H1 (cell line): ENCODE measurements around the gene PRMT5. TPM values are rescaled to one million over a fixed set of nuclear protein-coding genes. Genes with fewer than 3 reads are reported as not detected.

ENCODE experiments used
- polyA plus RNA-seq, 7 experiments: library from polyadenylated mRNA; depleted of rRNA in 3 of 7; stranded (reverse) in 5 of 7; unstranded in 2 of 7; fragments of >200 nt in 5 of 7; fragments of 200-250 nt in 2 of 7; gene quantifications; 1 replicate in 5 of 7; 2 replicates in 1 of 7; 4 replicates in 1 of 7; pipeline versions ENCODE4 v1.2.1 to v1.2.3, GENCODE V29; 2011 to 2013; ENCODE audit warnings: missing spikeins in 2 of 7, mixed read lengths in 2 of 7
- total RNA-seq: library from RNA; stranded (reverse); fragmentation: NEBNext Ultra II Directional; extraction: Animal tissue kit (Norgen Biotek cat#: 25700); gene quantifications from 2 replicates; pipeline ENCODE4 v1.2.1, GENCODE V29; 2021

PRMT5 gene
- total and polyA plus RNA-seq, 2 of the 8 experiments (the other 6 are each of a cell fraction or from before 2014, with no cell fraction given) = 171 to 402 TPM

Other genes with a start within 250 kb of the PRMT5 start
- 125 and 129 TPM in 2 replicates for gene OXA1L, start 162.7 kb downstream of the PRMT5 start, total RNA-seq
- gene OXA1L, start 162.7 kb downstream of the PRMT5 start, polyA plus RNA-seq (2011; rRNA removed) = 163 and 199 TPM in 2 replicates
- gene SLC7A7, start 113.9 kb downstream of the PRMT5 start, total RNA-seq = 5.8 and 6.3 TPM in 2 replicates
- 14.9 and 15.0 TPM in 2 replicates for gene SLC7A7, start 113.9 kb downstream of the PRMT5 start, polyA plus RNA-seq (2011; rRNA removed)
- 172 and 176 TPM in 2 replicates for gene MRPL52, start 99.5 kb downstream of the PRMT5 start, total RNA-seq
- gene MRPL52, start 99.5 kb downstream of the PRMT5 start, polyA plus RNA-seq (2011; rRNA removed) = 70.5 and 109 TPM in 2 replicates
- gene MMP14, start 92.8 kb downstream of the PRMT5 start, total RNA-seq = 83.1 and 86.8 TPM in 2 replicates
- gene MMP14, start 92.8 kb downstream of the PRMT5 start, polyA plus RNA-seq (2011; rRNA removed) = 58.2 and 81.6 TPM in 2 replicates
- 15.6 and 15.7 TPM in 2 replicates for gene LRP10, start 57.6 kb downstream of the PRMT5 start, total RNA-seq
- 12.4 and 22.8 TPM in 2 replicates for gene LRP10, start 57.6 kb downstream of the PRMT5 start, polyA plus RNA-seq (2011; rRNA removed)
- gene REM2, start 46.2 kb downstream of the PRMT5 start, total RNA-seq = 1.1 and 1.3 TPM in 2 replicates
- gene REM2, start 46.2 kb downstream of the PRMT5 start, polyA plus RNA-seq (2011; rRNA removed) = 0.78 and 1.00 TPM in 2 replicates
- 43.1 and 43.3 TPM in 2 replicates for gene RBM23, start 10.2 kb downstream of the PRMT5 start, total RNA-seq
- 41.2 and 68.9 TPM in 2 replicates for gene RBM23, start 10.2 kb downstream of the PRMT5 start, polyA plus RNA-seq (2011; rRNA removed)
- gene HAUS4, start 27.7 kb upstream of the PRMT5 start, total RNA-seq = 46.1 and 47.7 TPM in 2 replicates
- gene HAUS4, start 27.7 kb upstream of the PRMT5 start, polyA plus RNA-seq (2011; rRNA removed) = 35.6 and 46.0 TPM in 2 replicates
- 46.0 TPM in 2 replicates for gene AJUBA, start 53.2 kb upstream of the PRMT5 start, total RNA-seq
- gene AJUBA, start 53.2 kb upstream of the PRMT5 start, polyA plus RNA-seq (2011; rRNA removed) = 33.1 and 38.8 TPM in 2 replicates
- 7.4 and 7.8 TPM in 2 replicates for gene C14orf93, start 80.8 kb upstream of the PRMT5 start, total RNA-seq
- 8.2 and 9.7 TPM in 2 replicates for gene C14orf93, start 80.8 kb upstream of the PRMT5 start, polyA plus RNA-seq (2011; rRNA removed)
- 246 and 254 TPM in 2 replicates for gene PSMB5, start 105.5 kb upstream of the PRMT5 start, total RNA-seq
- gene PSMB5, start 105.5 kb upstream of the PRMT5 start, polyA plus RNA-seq (2011; rRNA removed) = 402 and 510 TPM in 2 replicates
- not detected in 2 replicates for gene PSMB11, start 112.8 kb upstream of the PRMT5 start, total RNA-seq
- gene PSMB11, start 112.8 kb upstream of the PRMT5 start, polyA plus RNA-seq (2011; rRNA removed) = not detected in 2 replicates
- gene CDH24, start 128.1 kb upstream of the PRMT5 start, total RNA-seq = 18.1 TPM in 2 replicates
- gene CDH24, start 128.1 kb upstream of the PRMT5 start, polyA plus RNA-seq (2011; rRNA removed) = 27.6 and 41.8 TPM in 2 replicates
- gene ACIN1, start 165.8 kb upstream of the PRMT5 start, total RNA-seq = 233 and 237 TPM in 2 replicates
- gene ACIN1, start 165.8 kb upstream of the PRMT5 start, polyA plus RNA-seq (2011; rRNA removed) = 132 and 153 TPM in 2 replicates
- gene C14orf119, start 166.1 kb upstream of the PRMT5 start, total RNA-seq = 78.1 and 91.2 TPM in 2 replicates
- gene C14orf119, start 166.1 kb upstream of the PRMT5 start, polyA plus RNA-seq (2011; rRNA removed) = 49.8 and 94.0 TPM in 2 replicates
- gene CIROP, start 175.6 kb upstream of the PRMT5 start, total RNA-seq = not detected in 2 replicates
- gene CIROP, start 175.6 kb upstream of the PRMT5 start, polyA plus RNA-seq (2011; rRNA removed) = 0.03 and 0.06 TPM in 2 replicates
- not detected in 2 replicates for gene CEBPE, start 189.9 kb upstream of the PRMT5 start, total RNA-seq
- 0.05 and 0.06 TPM in 2 replicates for gene CEBPE, start 189.9 kb upstream of the PRMT5 start, polyA plus RNA-seq (2011; rRNA removed)